Keratinocyte (primary cell): Measurements from ENCODE around the gene NGF. TPM values are rescaled to one million over a fixed set of nuclear protein-coding genes. Genes with fewer than 3 reads are reported as not detected.

Experiments used
- DNase-seq: peaks from one replicate; pipeline ENCODE4 v3.0.0-alpha.2; 2011; ENCODE audit warnings: low read depth, missing footprints, low spot score
- FAIRE-seq: peaks from 2 replicates; lab custom pipeline; 2011; peaks lifted over from hg19 to GRCh38; lab: Jason Lieb, UNC
- H2AFZ ChIP-seq: 2 replicates; pipeline ENCODE4 v1.6.0; 2012; ENCODE audit warnings: low read length, control low read depth, inconsistent platforms; ENCODE audit not compliant: control insufficient read depth
- H3K27ac ChIP-seq: 2 replicates; pipeline ENCODE4 v1.5.1; 2011; ENCODE audit warnings: low read length; ENCODE audit not compliant: control insufficient read depth, insufficient read depth
- H3K27me3 ChIP-seq: 3 replicates; pipeline ENCODE4 v1.6.0; 2011; ENCODE audit warnings: low read length; ENCODE audit not compliant: control insufficient read depth, insufficient read depth; ENCODE audit errors: extremely low read depth
- H3K36me3 ChIP-seq, 2 experiments: 2 replicates in 1 of 2; 3 replicates in 1 of 2; pipeline ENCODE4 v1.5.1; 2011; ENCODE audit warnings: low read length in 2 of 2, mild to moderate bottlenecking in 1 of 2; ENCODE audit not compliant: control insufficient read depth in 2 of 2, insufficient read depth in 2 of 2; ENCODE audit errors: extremely low read depth in 1 of 2
- H3K4me1 ChIP-seq: 3 replicates; pipeline ENCODE4 v1.5.1; 2011; ENCODE audit warnings: low read length; ENCODE audit not compliant: control insufficient read depth, insufficient read depth; ENCODE audit errors: extremely low read depth
- H3K4me2 ChIP-seq: 3 replicates; pipeline ENCODE4 v1.6.0; 2011; ENCODE audit warnings: low read depth, low read length; ENCODE audit not compliant: control insufficient read depth, insufficient read depth; ENCODE audit errors: extremely low read depth
- H3K4me3 ChIP-seq, 3 experiments: fragments of 200-600 bp in 1 of 3; sonication (generic) in 1 of 3; 2 replicates in 2 of 3; 3 replicates in 1 of 3; pipeline ENCODE4 v1.5.1; 2011 to 2016; ENCODE audit warnings: low read length in 3 of 3, mild to moderate bottlenecking in 3 of 3, control low read depth in 2 of 3, inconsistent platforms in 1 of 3, low read depth in 1 of 3, mixed read lengths in 1 of 3, mixed run types in 1 of 3, moderate library complexity in 1 of 3; ENCODE audit not compliant: control insufficient read depth in 2 of 3, insufficient read depth in 2 of 3; ENCODE audit errors: extremely low read depth in 1 of 3
- H3K79me2 ChIP-seq: 2 replicates; pipeline ENCODE4 v1.6.0; 2012; ENCODE audit warnings: low read length; ENCODE audit not compliant: control insufficient read depth, insufficient read depth
- H3K9ac ChIP-seq: 3 replicates; pipeline ENCODE4 v1.6.0; 2011; ENCODE audit warnings: low read length; ENCODE audit not compliant: control insufficient read depth, insufficient read depth; ENCODE audit errors: extremely low read depth
- H3K9me1 ChIP-seq: 3 replicates; pipeline ENCODE4 v1.6.0; 2011; ENCODE audit warnings: low read length; ENCODE audit not compliant: control insufficient read depth, insufficient read depth; ENCODE audit errors: extremely low read depth
- H3K9me3 ChIP-seq: 2 replicates; pipeline ENCODE4 v1.5.1; 2012; ENCODE audit warnings: low read depth, low read length; ENCODE audit not compliant: control insufficient read depth
- H4K20me1 ChIP-seq: 3 replicates; pipeline ENCODE4 v1.6.0; 2011; ENCODE audit warnings: low read length; ENCODE audit not compliant: control insufficient read depth, insufficient read depth; ENCODE audit errors: extremely low read depth
- CTCF ChIP-seq, 3 experiments: IDR thresholded peaks in 1 of 3; conservative IDR thresholded peaks in 1 of 3; optimal IDR thresholded peaks in 1 of 3; 2 replicates in 2 of 3; 3 replicates in 1 of 3; pipeline versions ENCODE3 to v1.5.1; 2011; ENCODE audit warnings: low read length in 3 of 3, mild to moderate bottlenecking in 3 of 3, moderate library complexity in 2 of 3, control low read depth in 1 of 3, inconsistent platforms in 1 of 3; ENCODE audit not compliant: insufficient read depth in 2 of 3; ENCODE audit errors: extremely low read depth in 1 of 3
- EZH2 ChIP-seq: IDR thresholded peaks from one replicate; pipeline ENCODE4 v1.6.1; 2012; ENCODE audit warnings: inconsistent platforms, mild to moderate bottlenecking, low read length, moderate library complexity
- dilution Hi-C: fragments of 300-500 bp; cut with MboI; formaldehyde crosslinking; loops from one replicate; pipeline ENCODE4 v1.7.0; 2020; ENCODE audit warnings: low sequenced_read_pairs; ENCODE audit not compliant: extremely low pct_ligation_motif_present
- polyA plus RNA-seq, 5 experiments: library from polyadenylated mRNA; depleted of rRNA in 3 of 5; stranded (reverse) in 3 of 5; stranded (forward) in 1 of 5; unstranded in 1 of 5; fragments of >200 nt; gene quantifications; 1 replicate in 1 of 5; 2 replicates in 3 of 5; 3 replicates in 1 of 5; pipeline versions ENCODE4 v1.2.1 to v1.2.3, GENCODE V29; 2011 to 2012; ENCODE audit warnings: missing spikeins in 2 of 5, low read depth in 1 of 5, low replicate concordance in 1 of 5

Gene NGF
- polyA plus RNA-seq, 1 donor (not counting 4 experiments of a cell fraction or from before 2014, with no cell fraction given): 1.2 TPM

GRCh38 chr1:115320377-115320776 is 17.7 kb downstream of the NGF start:
- FAIRE-seq: peak; percentile 9
- H3K4me1 ChIP-seq: peaks cover 4% of the 10 kb centered on the region

GRCh38 chr1:115319706-115320105 is 18.3 kb downstream of the NGF start:
- H3K4me2 ChIP-seq: no peak overlapping the region
- DNase-seq (no peak), FAIRE-seq (no peak)
- TF ChIP-seq EZH2 (no peak), CTCF (optimal IDR thresholded peaks at IDR 0.05 in 1 of 3, IDR thresholded peaks at IDR 0.05 in 1 of 3, conservative IDR thresholded peaks at IDR 0.05 in 1 of 3; ENCODE audit: extremely low read depth in 1 of 3, insufficient read depth in 2 of 3, low read length in 3 of 3) (no peak)
- dilution Hi-C loops: no loop called here
- H2AFZ ChIP-seq: no peak overlapping the region
- no peaks in the 10 kb centered on the region for H3K79me2 ChIP-seq
- H3K9me1 ChIP-seq: no peaks in the 10 kb centered on the region
- H3K36me3 ChIP-seq: no peaks in the 10 kb centered on the region
- H3K4me1 ChIP-seq: peaks cover 4% of the 10 kb centered on the region
- no peak overlapping the region for H3K9ac ChIP-seq
- no peaks in the 10 kb centered on the region for H4K20me1 ChIP-seq
- H3K9me3 ChIP-seq: no peaks in the 10 kb centered on the region
- no peaks in the 10 kb centered on the region for H3K27me3 ChIP-seq
- no peak overlapping the region for H3K4me3 ChIP-seq
- no peak overlapping the region for H3K27ac ChIP-seq

More at GRCh38 chr1:115320377-115320776, 17.7 kb downstream of the NGF start:
- DNase-seq: no peak
- dilution Hi-C loops: no loop called here
- TF ChIP-seq CTCF (optimal IDR thresholded peaks at IDR 0.05 in 1 of 3, IDR thresholded peaks at IDR 0.05 in 1 of 3, conservative IDR thresholded peaks at IDR 0.05 in 1 of 3; ENCODE audit: extremely low read depth in 1 of 3, insufficient read depth in 2 of 3, low read length in 3 of 3): no peak
- TF ChIP-seq EZH2: no peak
- H3K36me3 ChIP-seq: no peaks in the 10 kb centered on the region
- H3K4me3 ChIP-seq: no peak overlapping the region
- H3K79me2 ChIP-seq: no peaks in the 10 kb centered on the region
- no peaks in the 10 kb centered on the region for H3K9me3 ChIP-seq
- H3K4me2 ChIP-seq: no peak overlapping the region
- H4K20me1 ChIP-seq: no peaks in the 10 kb centered on the region
- H3K27me3 ChIP-seq: no peaks in the 10 kb centered on the region
- no peak overlapping the region for H2AFZ ChIP-seq
- H3K9ac ChIP-seq: no peak overlapping the region
- H3K9me1 ChIP-seq: no peaks in the 10 kb centered on the region
- H3K27ac ChIP-seq: no peak overlapping the region
